HepG2 (cell line): ENCODE results near the gene FAH. TPM values are rescaled to one million over a fixed set of nuclear protein-coding genes. Genes with fewer than 3 reads are reported as not detected.

Source experiments
- ASH2L ChIP-seq: fragments of 300-600, 200-600 bp; sonication (generic); IDR thresholded peaks from 2 replicates; pipeline ENCODE4 v1.7.0; 2017; ENCODE audit warnings: low read depth, mild to moderate bottlenecking, moderate library complexity, mixed read lengths, low read length; ENCODE audit not compliant: insufficient read length
- DDIT3 ChIP-seq: sonication (generic); formaldehyde crosslinking; IDR thresholded peaks from 2 replicates; pipeline ENCODE4 v1.4.0; 2020; ENCODE audit warnings: mild to moderate bottlenecking, missing genetic modification reagents
- IKZF1 ChIP-seq: fragments of 450-650 bp; IDR thresholded peaks from 2 replicates; pipeline ENCODE4 v1.7.1; 2016
- KLF9 ChIP-seq: IDR thresholded peaks from 2 replicates; pipeline ENCODE4 v1.6.1; 2016; ENCODE audit warnings: low read depth
- MLLT10 ChIP-seq: sonication (generic); formaldehyde crosslinking; IDR thresholded peaks from 2 replicates; pipeline ENCODE4 v1.4.0; 2020; ENCODE audit warnings: missing genetic modification reagents
- RORA ChIP-seq: sonication (generic); formaldehyde crosslinking; IDR thresholded peaks from 2 replicates; pipeline ENCODE4 v1.5.0; 2020; ENCODE audit warnings: mild to moderate bottlenecking, missing genetic modification reagents, moderate library complexity
- SOX6 ChIP-seq, 2 experiments: fragments of 450-650 bp in 1 of 2; sonication (generic) in 1 of 2; formaldehyde crosslinking in 1 of 2; IDR thresholded peaks; 2 replicates each; pipeline versions ENCODE4 v1.4.0 to v1.6.1; 2017 to 2020; ENCODE audit warnings: antibody characterized with exemption in 1 of 2, mild to moderate bottlenecking in 1 of 2, missing genetic modification reagents in 1 of 2
- YEATS2 ChIP-seq: sonication (generic); formaldehyde crosslinking; IDR thresholded peaks from 2 replicates; pipeline ENCODE4 v1.4.0; 2020; ENCODE audit warnings: missing genetic modification reagents, borderline replicate concordance
- ZBTB33 ChIP-seq: sonication (generic); formaldehyde crosslinking; IDR thresholded peaks from 2 replicates; pipeline ENCODE4 v1.4.0; 2020; ENCODE audit warnings: missing genetic modification reagents
- ZEB1 ChIP-seq: IDR thresholded peaks from 2 replicates; pipeline ENCODE4 v1.6.1; 2012; ENCODE audit warnings: mild to moderate bottlenecking, low read depth, inconsistent platforms; ENCODE audit not compliant: insufficient replicate concordance
- ZNF264 ChIP-seq: sonication (generic); formaldehyde crosslinking; IDR thresholded peaks from 2 replicates; pipeline ENCODE4 v1.4.0; 2020; ENCODE audit warnings: missing genetic modification reagents
- ZNF281 ChIP-seq: sonication (generic); formaldehyde crosslinking; IDR thresholded peaks from 2 replicates; pipeline ENCODE4 v1.4.0; 2020; ENCODE audit warnings: missing genetic modification reagents, borderline replicate concordance
- ZNF414 ChIP-seq: sonication (generic); formaldehyde crosslinking; IDR thresholded peaks from 2 replicates; pipeline ENCODE4 v1.5.0; 2020; ENCODE audit warnings: missing genetic modification reagents
- ZNF704 ChIP-seq: sonication (generic); formaldehyde crosslinking; IDR thresholded peaks from 2 replicates; pipeline ENCODE4 v1.8.1; 2023; ENCODE audit warnings: mild to moderate bottlenecking, inconsistent platforms, moderate library complexity, missing genetic modification reagents, borderline replicate concordance
- ZNF781 ChIP-seq: sonication (generic); formaldehyde crosslinking; IDR thresholded peaks from 2 replicates; pipeline ENCODE4 v1.5.1; 2020; ENCODE audit warnings: borderline replicate concordance, mild to moderate bottlenecking, missing genetic modification reagents; ENCODE audit errors: not compliant biosample characterization
- polyA plus RNA-seq, 8 experiments: library from polyadenylated mRNA; depleted of rRNA in 3 of 8; stranded (reverse) in 7 of 8; unstranded in 1 of 8; fragments of >200 nt; fragmentation: Illumina TruSeq in 4 of 8; extraction: Trizol in 4 of 8; gene quantifications; 2 replicates each; pipeline versions ENCODE4 v1.2.1 to v1.2.3, GENCODE V29; 2011 to 2016; ENCODE audit warnings: low read depth in 4 of 8, missing spikeins in 1 of 8, mixed read lengths in 1 of 8; ENCODE audit not compliant: insufficient read depth in 1 of 8
- total RNA-seq, 5 experiments: library from RNA; depleted of rRNA; stranded (reverse); fragments of >200 nt; fragmentation: Illumina TruSeq; extraction: Trizol; gene quantifications; 2 replicates each; pipeline ENCODE4 v1.2.3, GENCODE V29; 2016; ENCODE audit warnings: low read depth in 1 of 5
- TF ChIP-seq, protein P1 (sequence below): sonication (generic); formaldehyde crosslinking; IDR thresholded peaks from 2 replicates; pipeline ENCODE4 v1.4.0; 2020; ENCODE audit warnings: mild to moderate bottlenecking, missing genetic modification reagents

Gene FAH
- total and polyA plus RNA-seq, 2 of the 13 experiments (the other 11 are each of a cell fraction or from before 2014, with no cell fraction given): 36.6 to 75.0 TPM

DNA sequence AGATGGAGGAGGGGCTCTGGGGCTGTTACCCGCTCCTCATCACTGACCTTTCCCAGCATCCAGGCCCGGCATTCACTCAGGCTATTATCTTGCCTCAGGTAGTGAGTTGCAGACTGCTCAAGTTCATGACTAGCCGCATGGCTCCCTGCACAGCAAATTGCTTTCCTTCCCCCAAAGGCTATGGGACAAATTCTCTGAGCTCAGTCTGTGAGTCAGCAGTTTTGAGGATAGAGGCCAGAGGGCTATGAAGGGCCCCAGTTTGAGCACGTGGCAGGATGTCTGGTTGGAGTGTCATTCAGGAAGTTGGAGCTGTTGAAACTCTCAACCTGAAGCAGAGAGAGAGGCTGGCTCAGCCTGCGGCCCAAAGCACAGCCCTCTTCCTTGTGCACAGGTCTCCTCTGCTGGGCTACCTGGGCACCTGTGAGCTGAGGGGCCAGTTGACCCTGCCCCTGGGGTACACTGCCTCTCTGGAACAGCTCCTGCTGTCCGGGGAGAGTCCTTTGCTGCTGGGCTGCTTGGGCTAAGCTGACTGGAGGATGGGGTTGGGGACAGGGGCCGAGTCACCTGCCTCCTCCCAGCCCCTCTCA lies 7.9 kb downstream of the FAH start (continued):
- TF ChIP-seq ASH2L (peak; percentile 27), ZBTB33 (peak; percentile 49; the same call in 1 of the 2 replicates), SOX6 (IDR thresholded peaks at IDR 0.05) (no peak), SOX6 (CRISPR knock-in tag; IDR thresholded peaks at IDR 0.05) (no peak), MLLT10 (CRISPR knock-in tag) (no peak), YEATS2 (peak; percentile 70; the same call in 1 of the 2 replicates), DDIT3 (CRISPR knock-in tag) (no peak), ZNF414 (no peak), ZNF264 (CRISPR knock-in tag) (peak; percentile 43; the same call in 1 of the 2 replicates), ZEB1 (no peak), IKZF1 (no peak), ZNF704 (CRISPR knock-in tag) (no peak), ZNF281 (peak; percentile 81; the same call in 1 of the 2 replicates), ZNF781 (CRISPR knock-in tag) (peak; percentile 42), KLF9 (CRISPR knock-in tag) (0 out of 2 replicates have a peak, but pooled peaks have one; percentile 34), RORA (CRISPR knock-in tag) (no peak)
- TF ChIP-seq, protein P1, sequence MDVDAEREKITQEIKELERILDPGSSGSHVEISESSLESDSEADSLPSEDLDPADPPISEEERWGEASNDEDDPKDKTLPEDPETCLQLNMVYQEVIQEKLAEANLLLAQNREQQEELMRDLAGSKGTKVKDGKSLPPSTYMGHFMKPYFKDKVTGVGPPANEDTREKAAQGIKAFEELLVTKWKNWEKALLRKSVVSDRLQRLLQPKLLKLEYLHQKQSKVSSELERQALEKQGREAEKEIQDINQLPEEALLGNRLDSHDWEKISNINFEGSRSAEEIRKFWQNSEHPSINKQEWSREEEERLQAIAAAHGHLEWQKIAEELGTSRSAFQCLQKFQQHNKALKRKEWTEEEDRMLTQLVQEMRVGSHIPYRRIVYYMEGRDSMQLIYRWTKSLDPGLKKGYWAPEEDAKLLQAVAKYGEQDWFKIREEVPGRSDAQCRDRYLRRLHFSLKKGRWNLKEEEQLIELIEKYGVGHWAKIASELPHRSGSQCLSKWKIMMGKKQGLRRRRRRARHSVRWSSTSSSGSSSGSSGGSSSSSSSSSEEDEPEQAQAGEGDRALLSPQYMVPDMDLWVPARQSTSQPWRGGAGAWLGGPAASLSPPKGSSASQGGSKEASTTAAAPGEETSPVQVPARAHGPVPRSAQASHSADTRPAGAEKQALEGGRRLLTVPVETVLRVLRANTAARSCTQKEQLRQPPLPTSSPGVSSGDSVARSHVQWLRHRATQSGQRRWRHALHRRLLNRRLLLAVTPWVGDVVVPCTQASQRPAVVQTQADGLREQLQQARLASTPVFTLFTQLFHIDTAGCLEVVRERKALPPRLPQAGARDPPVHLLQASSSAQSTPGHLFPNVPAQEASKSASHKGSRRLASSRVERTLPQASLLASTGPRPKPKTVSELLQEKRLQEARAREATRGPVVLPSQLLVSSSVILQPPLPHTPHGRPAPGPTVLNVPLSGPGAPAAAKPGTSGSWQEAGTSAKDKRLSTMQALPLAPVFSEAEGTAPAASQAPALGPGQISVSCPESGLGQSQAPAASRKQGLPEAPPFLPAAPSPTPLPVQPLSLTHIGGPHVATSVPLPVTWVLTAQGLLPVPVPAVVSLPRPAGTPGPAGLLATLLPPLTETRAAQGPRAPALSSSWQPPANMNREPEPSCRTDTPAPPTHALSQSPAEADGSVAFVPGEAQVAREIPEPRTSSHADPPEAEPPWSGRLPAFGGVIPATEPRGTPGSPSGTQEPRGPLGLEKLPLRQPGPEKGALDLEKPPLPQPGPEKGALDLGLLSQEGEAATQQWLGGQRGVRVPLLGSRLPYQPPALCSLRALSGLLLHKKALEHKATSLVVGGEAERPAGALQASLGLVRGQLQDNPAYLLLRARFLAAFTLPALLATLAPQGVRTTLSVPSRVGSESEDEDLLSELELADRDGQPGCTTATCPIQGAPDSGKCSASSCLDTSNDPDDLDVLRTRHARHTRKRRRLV (CRISPR knock-in tag): no peak
